Measurements from ENCODE around the gene DUOXA1. TPM values are rescaled to one million over a fixed set of nuclear protein-coding genes. Genes with fewer than 3 reads are reported as not detected.

Gene DUOXA1
- total and polyA plus RNA-seq, 2 experiments from 2014 or later: not detected

DNA sequence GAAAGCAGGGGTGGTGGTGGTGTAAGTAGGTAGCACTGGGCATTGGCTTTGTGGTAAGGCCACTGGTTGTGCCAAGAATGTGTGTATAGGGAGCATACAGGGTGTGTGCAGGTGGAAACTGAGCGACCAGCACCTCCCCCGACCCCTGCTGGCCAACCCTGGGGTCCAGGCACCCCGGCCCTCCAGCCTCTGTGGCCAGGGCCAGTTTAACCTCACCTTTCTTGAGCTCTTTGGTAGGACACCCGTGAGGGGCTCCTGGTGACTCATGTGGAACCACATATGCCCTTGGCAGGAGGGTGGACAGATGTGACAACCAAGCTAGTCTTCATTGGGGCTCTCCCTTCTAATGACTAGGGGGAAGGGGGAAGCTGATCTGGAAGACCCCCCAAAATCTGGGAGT, 38.6 kb upstream of the DUOXA1 start:
- peaks cover 13% of the 10 kb centered on the region for H3K36me3 Mint-ChIP-seq (ENCODE audit: low read depth)
- H3K27ac ChIP-seq (ENCODE audit: low read depth): no peak overlapping the region
- TF ChIP-seq EZH2phosphoT487 (IDR thresholded peaks at IDR 0.05; ENCODE audit: unreplicated experiment): no peak
- no peak for TF ChIP-seq ZNF114 (CRISPR knock-in tag; IDR thresholded peaks at IDR 0.05)
- no peak for TF ChIP-seq ZNF462 (CRISPR knock-in tag; IDR thresholded peaks at IDR 0.05)
- TF ChIP-seq, protein P1, sequence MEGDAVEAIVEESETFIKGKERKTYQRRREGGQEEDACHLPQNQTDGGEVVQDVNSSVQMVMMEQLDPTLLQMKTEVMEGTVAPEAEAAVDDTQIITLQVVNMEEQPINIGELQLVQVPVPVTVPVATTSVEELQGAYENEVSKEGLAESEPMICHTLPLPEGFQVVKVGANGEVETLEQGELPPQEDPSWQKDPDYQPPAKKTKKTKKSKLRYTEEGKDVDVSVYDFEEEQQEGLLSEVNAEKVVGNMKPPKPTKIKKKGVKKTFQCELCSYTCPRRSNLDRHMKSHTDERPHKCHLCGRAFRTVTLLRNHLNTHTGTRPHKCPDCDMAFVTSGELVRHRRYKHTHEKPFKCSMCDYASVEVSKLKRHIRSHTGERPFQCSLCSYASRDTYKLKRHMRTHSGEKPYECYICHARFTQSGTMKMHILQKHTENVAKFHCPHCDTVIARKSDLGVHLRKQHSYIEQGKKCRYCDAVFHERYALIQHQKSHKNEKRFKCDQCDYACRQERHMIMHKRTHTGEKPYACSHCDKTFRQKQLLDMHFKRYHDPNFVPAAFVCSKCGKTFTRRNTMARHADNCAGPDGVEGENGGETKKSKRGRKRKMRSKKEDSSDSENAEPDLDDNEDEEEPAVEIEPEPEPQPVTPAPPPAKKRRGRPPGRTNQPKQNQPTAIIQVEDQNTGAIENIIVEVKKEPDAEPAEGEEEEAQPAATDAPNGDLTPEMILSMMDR (conservative IDR thresholded peaks at IDR 0.05; ENCODE audit: low read depth in 2 of 2): no peak
- TF ChIP-seq JUNB (IDR thresholded peaks at IDR 0.05; ENCODE audit: unreplicated experiment): no peak
- no peak for TF ChIP-seq NANOG (IDR thresholded peaks at IDR 0.05; ENCODE audit: borderline replicate concordance)
- TF ChIP-seq, protein P2, sequence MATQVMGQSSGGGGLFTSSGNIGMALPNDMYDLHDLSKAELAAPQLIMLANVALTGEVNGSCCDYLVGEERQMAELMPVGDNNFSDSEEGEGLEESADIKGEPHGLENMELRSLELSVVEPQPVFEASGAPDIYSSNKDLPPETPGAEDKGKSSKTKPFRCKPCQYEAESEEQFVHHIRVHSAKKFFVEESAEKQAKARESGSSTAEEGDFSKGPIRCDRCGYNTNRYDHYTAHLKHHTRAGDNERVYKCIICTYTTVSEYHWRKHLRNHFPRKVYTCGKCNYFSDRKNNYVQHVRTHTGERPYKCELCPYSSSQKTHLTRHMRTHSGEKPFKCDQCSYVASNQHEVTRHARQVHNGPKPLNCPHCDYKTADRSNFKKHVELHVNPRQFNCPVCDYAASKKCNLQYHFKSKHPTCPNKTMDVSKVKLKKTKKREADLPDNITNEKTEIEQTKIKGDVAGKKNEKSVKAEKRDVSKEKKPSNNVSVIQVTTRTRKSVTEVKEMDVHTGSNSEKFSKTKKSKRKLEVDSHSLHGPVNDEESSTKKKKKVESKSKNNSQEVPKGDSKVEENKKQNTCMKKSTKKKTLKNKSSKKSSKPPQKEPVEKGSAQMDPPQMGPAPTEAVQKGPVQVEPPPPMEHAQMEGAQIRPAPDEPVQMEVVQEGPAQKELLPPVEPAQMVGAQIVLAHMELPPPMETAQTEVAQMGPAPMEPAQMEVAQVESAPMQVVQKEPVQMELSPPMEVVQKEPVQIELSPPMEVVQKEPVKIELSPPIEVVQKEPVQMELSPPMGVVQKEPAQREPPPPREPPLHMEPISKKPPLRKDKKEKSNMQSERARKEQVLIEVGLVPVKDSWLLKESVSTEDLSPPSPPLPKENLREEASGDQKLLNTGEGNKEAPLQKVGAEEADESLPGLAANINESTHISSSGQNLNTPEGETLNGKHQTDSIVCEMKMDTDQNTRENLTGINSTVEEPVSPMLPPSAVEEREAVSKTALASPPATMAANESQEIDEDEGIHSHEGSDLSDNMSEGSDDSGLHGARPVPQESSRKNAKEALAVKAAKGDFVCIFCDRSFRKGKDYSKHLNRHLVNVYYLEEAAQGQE (IDR thresholded peaks at IDR 0.05; ENCODE audit: unreplicated experiment): no peak
- no peaks in the 10 kb centered on the region for H3K79me2 ChIP-seq (replicated peaks; ENCODE audit: insufficient read depth)
- H3K9me3 Mint-ChIP-seq: no peaks in the 10 kb centered on the region; the same call in 2 of the 3 replicates
- H3K36me3 ChIP-seq (ENCODE audit: insufficient read depth): no peaks in the 10 kb centered on the region
- no peaks in the 10 kb centered on the region; the same call in 1 of the 2 replicates for H3F3A ChIP-seq (replicated peaks; ENCODE audit: low read depth)
- no peak for ATAC-seq
- no peak overlapping the region for H3K4me2 ChIP-seq
- H3K4me3 Mint-ChIP-seq: no peak overlapping the region
- no peaks in the 10 kb centered on the region for H3K27me3 ChIP-seq (ENCODE audit: insufficient read depth)
- H2AFZ ChIP-seq: no peak overlapping the region
- no peaks in the 10 kb centered on the region for H3K9me2 ChIP-seq (ENCODE audit: insufficient read depth)
- peaks cover 39% of the 10 kb centered on the region for H3K4me1 Mint-ChIP-seq
- no peak overlapping the region for H3K4me3 ChIP-seq
- no peaks in the 10 kb centered on the region for H4K20me1 ChIP-seq (replicated peaks; ENCODE audit: insufficient read depth)
- H3K27me3 Mint-ChIP-seq (ENCODE audit: insufficient read depth, low read depth, poor library complexity): peaks cover 11% of the 10 kb centered on the region
- peaks cover 31% of the 10 kb centered on the region for H3K4me1 ChIP-seq (ENCODE audit: insufficient read depth)
- no peak overlapping the region for H3K27ac Mint-ChIP-seq
- DNase-seq (ENCODE audit: low spot score): no peak
